NCI-H2029 (cell line): Measurements from ENCODE around the gene CLMN.
"Not testable (repeated sequence)": the region's sequence is repeated elsewhere in the genome, so short reads cannot be mapped to it uniquely, and the experiment has no call there.

ENCODE experiments used
- DNase-seq: peaks from one replicate; lab custom pipeline; 2025; lab: John Stamatoyannopoulos, UW

CLMN gene

GRCh38 chr14:95288672-95289322 lies 30.9 kb downstream of the CLMN start:
- DNase-seq = no peak

- no peak for DNase-seq
These were observed 32.4 kb downstream of the CLMN start for GRCh38 chr14:95287176-95287754.

DNA sequence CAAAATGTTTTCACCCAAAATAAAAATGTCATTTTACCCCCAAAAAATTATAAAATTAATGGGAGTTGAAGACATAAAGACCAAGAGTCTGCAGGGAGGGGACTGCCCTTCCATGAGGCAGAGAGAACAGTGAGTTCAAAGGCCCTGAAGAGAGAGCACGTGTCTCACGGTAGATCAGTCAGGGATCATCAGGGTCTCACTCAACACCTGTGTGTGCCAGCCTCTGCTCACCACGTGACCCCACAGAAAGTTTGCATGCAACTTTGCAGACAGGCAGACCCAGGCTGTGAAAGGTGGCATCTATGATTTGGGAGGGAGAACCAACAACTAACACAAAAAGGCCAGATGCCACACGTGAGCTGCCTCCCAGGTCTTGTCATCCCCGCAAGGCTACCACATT lies 33.1 kb downstream of the CLMN start:
- no peak for DNase-seq

DNA sequence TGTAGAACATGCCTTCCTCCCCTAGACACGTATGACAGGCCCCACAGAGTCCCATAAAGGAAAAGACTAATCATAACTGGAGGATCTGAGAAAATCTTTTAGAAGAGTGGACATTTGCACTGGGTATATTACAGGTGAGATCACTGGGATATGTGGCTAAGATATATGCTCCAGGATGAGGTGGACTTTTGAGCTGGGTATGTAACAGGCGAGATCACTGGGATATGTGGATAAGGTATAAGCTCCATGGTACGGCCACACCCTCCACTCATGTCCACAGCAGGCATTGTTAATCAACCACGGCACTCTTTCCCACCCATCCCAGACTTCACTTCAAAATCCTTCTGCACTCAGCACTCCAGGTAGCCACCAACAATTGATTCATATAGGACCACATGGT lies 34.1 kb downstream of the CLMN start:
- no peak for DNase-seq

GRCh38 chr14:95283802-95284201 lies 35.9 kb downstream of the CLMN start:
- DNase-seq = not testable (repeated sequence)

GRCh38 chr14:95282986-95283380 lies 36.7 kb downstream of the CLMN start:
- DNase-seq = not testable (repeated sequence)

DNA sequence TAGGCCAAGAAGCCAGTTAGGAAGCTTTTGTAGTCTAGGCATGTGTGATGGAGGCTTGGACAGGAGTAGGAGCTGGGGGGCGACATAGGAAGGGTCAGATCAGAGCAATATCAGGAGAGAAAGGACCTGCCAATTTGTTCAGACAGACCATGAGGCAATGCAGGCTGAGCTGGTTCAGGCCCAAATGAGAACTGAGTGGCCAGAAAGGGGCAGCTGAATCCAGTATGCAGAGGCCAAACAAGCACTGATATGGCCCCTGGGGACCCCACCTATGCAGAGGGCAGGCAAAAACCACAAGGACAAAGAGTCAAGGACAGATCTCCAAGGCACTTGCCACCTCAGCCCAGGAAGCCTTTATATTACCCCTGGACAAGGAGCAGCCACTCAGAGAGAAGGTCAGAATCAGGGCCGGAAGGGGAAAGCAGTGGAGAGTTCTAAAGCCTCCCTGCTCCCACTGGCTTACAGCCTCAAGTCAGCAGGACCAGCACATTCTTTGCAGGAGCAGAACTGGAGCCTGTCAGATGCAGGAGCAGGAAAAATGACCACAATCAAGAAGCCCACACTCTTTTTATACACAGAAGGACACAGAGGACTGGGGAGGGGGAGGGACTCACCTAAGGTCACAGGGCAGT lies 37.2 kb downstream of the CLMN start:
- DNase-seq = no peak

GRCh38 chr14:95281560-95282176 lies 38.0 kb downstream of the CLMN start:
- DNase-seq = no peak

DNA sequence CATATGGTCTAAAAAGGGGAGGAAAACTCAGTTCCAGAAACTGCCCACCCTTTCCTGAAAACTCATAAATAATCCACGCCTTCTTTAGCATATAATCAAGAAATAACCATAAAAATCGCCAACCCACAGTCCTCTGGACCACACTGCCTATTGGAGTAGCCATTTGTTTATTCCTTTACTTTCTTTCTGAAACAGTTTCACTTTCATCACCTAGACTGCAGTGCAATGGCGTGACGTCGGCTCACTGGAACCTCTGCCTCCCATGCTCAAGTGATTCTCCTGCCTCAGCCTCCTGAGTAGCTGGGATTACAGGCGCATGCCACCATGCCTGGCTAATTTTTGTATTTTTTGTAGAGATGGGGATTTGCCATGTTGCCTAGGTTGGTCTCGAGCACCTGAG lies 44.2 kb downstream of the CLMN start:
- no peak for DNase-seq

DNA sequence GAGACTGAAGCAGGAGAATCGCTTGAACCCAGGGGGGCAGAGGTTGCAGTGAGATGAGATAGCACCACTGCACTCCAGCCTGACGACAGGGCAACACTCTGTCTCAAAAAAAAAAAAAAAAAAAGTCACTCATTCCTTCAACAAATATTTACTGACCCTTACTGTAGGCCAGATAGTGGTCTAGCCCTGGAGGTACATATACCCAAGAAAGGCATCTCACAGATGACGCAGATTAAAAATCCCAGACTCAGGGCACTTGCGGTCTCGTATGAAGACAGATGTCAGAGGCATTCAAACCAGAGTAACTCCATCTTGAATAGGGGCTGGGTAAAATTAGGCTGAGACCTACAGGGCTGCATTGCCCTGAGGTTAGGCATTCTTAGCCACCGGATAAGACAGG lies 44.8 kb downstream of the CLMN start:
- DNase-seq = no peak

- no peak for DNase-seq
These were observed 45.4 kb downstream of the CLMN start for GRCh38 chr14:95274279-95274678.

DNA sequence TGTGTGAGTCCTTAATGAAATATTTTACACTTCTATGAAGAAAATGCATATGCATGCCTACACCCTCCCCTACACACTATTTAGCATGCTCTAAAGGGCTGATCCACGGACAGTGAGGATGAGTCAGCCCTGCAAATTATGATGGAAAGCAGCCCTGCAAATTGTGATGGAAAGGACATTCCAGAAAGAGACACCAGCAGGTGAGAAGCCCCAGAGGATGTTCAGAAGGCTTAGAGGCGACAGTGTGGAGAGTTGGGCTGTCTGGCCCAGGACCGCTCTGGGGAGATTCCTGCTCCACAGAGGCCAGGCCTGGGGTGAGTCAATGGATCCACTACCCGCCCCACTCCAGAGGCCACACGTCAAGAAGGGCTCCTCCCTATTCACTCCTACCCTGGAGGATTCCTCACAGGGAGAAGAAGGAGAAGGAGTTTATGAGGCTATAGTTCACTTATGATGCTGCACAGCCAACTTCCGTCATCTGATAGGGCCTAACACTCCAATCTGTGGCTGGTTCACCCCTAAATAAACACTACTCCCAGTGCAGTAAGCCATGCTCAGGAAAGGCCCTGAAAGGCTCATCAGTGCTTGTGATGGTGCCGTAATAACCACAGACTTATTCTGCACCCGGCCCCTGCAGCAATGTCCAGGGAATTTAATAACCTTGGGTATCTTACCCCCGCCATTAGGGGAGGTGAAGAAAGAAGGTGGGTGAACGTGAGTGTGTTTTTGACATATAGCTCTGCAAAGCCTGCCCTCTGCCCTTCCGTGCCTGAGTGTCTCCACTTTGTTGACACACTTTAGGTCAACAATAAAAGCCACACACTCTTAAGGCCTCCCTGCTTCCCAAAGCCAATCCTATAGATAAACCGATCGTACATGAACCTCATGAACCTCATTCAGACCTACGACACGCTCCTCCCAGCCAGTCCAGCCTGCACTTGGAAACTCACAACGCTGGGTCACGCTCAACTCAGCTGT lies 46.4 kb downstream of the CLMN start:
- no peak for DNase-seq

GRCh38 chr14:95272057-95272456 lies 47.7 kb downstream of the CLMN start:
- no peak for DNase-seq

- DNase-seq = no peak
These were observed 49.5 kb downstream of the CLMN start for GRCh38 chr14:95270203-95270602.

DNA sequence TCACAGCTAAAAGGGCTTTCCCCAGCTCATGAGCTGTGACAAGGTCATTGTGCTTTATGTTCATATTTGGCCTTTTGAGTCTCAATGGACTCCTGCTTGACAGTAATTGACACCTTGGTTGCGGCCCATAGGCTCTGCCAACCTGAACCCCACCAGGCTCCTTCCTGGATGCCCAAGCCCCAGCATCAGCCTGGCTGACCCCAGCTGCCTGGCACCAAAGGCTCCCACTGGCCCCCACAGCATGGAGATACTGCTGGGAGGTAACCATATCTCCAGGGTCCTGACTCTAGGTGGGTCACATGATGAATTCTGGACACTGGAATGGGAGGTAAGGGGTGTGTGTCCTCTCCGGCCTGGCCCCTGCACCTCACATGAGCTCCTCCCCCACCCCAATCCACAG lies 50.2 kb downstream of the CLMN start:
- DNase-seq = no peak

DNA sequence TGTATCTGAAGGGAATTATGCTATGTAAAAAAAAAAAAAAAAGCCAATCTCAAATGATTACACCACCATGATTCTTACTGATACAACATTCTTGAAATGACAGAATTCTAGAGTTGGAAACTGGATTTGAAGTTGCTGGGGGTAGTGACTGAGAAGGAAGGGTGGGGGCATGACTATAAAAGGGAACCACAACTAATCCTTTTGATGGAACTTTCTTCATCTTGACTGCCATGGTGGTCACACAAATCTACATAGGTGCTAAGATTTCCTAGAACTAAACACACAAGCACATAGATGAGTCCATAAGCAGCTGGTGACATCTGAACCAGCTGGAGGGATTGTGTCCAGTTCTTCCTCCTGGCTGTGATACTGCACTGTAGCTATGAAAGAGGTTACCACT lies 51.4 kb downstream of the CLMN start:
- DNase-seq = no peak

- no peak for DNase-seq
These were observed 52.4 kb downstream of the CLMN start for GRCh38 chr14:95267306-95267705.

DNA sequence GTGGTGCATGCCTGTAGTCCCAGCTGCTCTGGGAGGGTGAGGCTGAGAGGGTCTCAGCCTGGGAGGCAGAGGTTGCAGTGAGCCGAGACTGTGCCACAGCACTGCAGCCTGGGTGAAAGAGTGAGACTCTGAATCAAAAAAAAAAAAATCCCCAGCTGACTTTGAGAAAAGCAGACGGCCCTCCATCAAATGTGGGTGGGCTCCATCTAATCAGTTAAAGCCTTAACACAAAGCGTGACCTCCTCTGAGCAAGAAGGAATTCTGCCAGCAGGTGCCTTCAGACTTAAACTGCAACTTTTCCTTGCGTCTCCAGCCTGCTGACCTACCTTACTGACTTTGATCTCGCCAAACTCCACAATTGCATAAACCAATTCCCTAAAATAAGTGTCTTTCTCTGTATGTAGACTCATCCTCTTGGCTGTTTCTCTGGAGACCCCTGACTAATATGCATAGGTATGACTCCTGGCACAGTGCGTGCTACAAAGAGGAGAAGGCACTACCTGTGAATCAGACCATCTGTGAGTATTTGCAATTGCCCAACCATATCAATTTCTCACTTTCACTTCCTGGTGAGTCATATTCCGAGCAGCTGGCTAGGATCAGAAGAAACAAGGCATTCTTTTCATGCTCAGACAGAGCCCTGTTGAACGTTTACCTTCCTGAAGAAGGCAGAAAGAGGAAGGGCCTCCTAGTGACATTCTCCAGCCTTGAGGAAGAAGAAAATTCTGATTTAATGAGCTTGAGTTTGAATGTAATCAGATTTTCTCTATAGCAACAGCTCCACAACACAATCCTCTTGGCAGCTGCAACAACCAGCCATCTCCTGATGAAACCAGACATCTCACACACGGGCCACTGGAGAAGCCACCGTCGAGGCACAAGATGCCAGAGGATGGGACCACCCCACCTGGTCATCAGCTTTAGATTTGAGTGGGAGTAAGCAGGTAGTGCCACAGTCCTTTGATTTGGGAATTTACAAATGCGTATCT lies 54.3 kb downstream of the CLMN start:
- DNase-seq = peak; percentile 77

GRCh38 chr14:95264271-95264973 lies 55.3 kb downstream of the CLMN start:
- DNase-seq = no peak
